GM04504 (cell line): ENCODE data around the gene ARL2BP.
A peak's percentile ranks its signal among the peaks of the same experiment; 100 is the strongest.

Experiments used
- DNase-seq: peaks from one replicate; pipeline ENCODE4 v3.0.0-alpha.2; 2012; ENCODE audit warnings: low read depth

ARL2BP gene

GRCh38 chr16:57283214-57283958, 38.3 kb downstream of the ARL2BP start:
- DNase-seq = no peak

- DNase-seq = no peak
Measured at GRCh38 chr16:57283959-57284208, 38.8 kb downstream of the ARL2BP start.

GRCh38 chr16:57284209-57284951, 39.3 kb downstream of the ARL2BP start, which contains the start of gene PLLP:
Gene PLLP, minus strand, starts transcription at chr16:57284672. Its CDS starts 132 bp downstream, at chr16:57284540.
- DNase-seq = no peak

DNA sequence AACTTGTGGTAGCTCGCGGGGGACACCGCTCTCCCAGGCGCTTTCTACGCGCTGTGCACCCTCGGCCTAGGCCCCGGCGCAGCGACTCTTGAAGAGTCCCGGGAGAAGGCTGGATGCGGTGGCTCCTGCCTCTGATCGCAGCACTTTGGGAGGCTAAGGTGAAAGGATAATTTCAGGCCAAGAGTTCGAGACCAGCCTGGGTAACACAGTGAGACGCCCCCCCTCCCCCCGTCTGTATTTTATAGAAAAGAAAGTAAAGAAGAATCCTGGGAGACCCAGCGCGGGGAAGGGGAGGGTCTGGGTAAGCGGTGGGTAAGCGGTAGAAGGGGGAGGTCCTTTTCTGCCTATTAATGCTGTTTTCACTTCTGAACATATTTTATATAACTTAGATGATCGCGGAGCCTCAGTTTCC, 39.9 kb downstream of the ARL2BP start:
- no peak for DNase-seq

DNA sequence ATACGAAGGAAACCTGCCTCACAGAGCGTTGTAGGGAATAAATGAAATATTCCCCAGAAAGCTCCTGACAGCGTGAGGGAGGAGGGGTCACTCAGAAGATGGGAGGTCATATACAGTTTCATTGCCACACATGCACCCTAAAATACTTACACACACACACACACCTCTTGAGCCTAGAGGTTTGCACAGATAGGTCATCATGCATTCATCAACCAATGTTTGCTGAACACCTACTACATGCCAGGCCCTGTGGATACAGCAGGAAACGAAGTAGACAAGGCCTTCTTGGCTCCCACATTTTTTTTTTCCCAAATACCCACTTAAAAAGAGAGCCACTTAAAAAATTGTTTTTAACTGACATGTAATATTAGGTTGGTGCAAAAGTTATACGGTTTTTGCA, 40.3 kb downstream of the ARL2BP start:
- DNase-seq = no peak

- no peak for DNase-seq
Measured at GRCh38 chr16:57289391-57290257, 44.6 kb downstream of the ARL2BP start.

- no peak for DNase-seq
Measured at GRCh38 chr16:57297856-57298255, 52.8 kb downstream of the ARL2BP start.

- no peak for DNase-seq
Measured at GRCh38 chr16:57299009-57299718, 54.1 kb downstream of the ARL2BP start.

DNA sequence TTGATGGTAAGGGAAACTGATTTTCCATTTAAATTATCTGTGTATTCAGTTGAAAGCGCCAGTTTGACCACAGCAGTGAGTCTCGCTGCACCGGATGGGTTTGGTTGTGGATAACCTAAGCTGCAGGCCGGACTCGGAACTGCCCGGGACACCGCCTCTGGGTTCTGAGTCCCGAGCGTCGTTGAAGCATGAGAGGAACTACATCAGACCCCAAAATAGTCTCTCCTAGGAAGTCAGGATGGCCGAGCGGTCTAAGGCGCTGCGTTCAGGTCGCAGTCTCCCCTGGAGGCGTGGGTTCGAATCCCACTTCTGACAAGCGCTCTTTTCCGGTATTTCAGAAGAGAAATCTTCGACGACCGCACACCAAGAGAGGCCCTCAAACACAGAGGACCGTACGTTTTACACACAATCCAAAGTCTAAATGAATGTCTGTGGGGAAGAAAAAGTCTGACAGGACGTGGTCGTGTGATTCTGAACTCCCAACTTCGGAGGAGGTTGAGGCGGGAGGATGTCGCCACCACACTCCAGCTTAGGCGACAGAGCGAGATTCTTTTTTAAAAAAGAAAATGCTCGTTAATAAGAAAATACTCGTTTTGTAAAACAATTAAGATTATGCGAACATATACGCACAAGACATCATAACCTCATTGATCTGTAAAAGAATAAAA, 54.8 kb downstream of the ARL2BP start:
- peak; percentile 89 for DNase-seq

- peak; percentile 97 for DNase-seq
Measured at GRCh38 chr16:57300387-57301125, 55.5 kb downstream of the ARL2BP start.

- DNase-seq = no peak
Measured at GRCh38 chr16:57301126-57301817, 56.2 kb downstream of the ARL2BP start.
